ENCODE data around the gene TPK1.

Gene TPK1

DNA sequence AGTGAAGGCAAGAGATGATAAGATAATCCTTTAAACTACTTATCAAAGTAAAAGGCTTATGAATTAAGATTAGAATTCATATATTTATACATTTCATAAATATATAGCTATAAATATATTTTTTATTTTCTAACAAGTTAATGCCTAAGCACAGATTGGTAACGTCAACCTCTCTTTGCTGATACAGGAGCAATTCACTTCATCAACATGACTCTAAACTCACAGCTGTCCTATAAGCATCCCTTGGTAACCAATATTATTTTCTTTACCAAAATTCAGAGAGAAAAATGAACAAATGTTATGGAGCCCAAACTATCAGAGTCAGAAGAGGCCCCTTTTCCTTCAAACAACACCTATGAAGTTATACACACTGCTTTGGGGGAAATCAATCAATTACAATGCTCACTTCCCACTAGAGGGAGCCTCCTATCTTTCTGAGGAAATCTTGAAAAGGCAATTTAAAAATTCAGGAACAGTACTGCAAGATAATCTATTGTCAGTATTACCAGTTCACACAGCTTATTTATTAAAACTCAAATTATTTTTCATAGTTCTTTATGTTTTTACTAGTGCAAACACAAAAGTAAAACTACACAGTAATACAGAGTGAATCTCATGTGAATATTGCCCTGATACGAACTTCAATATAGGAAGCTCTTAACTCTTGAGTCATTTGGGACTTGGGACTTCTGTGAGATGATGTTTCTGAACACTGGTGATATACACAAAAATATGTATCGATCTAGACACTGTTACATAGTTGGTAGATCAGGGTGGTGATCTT lies 381.4 kb downstream of the TPK1 start:
- TF ChIP-seq, protein P1, sequence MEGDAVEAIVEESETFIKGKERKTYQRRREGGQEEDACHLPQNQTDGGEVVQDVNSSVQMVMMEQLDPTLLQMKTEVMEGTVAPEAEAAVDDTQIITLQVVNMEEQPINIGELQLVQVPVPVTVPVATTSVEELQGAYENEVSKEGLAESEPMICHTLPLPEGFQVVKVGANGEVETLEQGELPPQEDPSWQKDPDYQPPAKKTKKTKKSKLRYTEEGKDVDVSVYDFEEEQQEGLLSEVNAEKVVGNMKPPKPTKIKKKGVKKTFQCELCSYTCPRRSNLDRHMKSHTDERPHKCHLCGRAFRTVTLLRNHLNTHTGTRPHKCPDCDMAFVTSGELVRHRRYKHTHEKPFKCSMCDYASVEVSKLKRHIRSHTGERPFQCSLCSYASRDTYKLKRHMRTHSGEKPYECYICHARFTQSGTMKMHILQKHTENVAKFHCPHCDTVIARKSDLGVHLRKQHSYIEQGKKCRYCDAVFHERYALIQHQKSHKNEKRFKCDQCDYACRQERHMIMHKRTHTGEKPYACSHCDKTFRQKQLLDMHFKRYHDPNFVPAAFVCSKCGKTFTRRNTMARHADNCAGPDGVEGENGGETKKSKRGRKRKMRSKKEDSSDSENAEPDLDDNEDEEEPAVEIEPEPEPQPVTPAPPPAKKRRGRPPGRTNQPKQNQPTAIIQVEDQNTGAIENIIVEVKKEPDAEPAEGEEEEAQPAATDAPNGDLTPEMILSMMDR (IDR thresholded peaks at IDR 0.05), result peak; percentile 79

DNA sequence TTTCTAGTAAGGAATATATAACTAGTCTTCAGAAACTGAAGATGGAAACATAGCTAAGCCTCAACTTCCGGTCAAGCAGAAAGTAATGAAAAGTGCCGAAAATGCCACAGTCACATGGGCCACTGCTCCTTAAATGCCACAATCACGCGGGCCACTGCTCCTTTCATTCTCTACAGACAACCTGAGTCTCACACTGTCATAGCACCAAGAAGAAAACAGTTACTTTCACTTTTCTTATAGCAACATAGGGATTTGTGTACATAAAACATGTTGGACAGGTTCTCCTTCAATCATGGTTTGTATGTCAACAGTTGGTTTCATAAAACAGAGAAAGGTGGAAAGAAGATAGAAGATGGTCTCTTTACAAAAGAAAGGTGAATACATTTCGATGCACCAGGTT lies 383.8 kb downstream of the TPK1 start:
- TF ChIP-seq, protein P1 (IDR thresholded peaks at IDR 0.05), result no peak

DNA sequence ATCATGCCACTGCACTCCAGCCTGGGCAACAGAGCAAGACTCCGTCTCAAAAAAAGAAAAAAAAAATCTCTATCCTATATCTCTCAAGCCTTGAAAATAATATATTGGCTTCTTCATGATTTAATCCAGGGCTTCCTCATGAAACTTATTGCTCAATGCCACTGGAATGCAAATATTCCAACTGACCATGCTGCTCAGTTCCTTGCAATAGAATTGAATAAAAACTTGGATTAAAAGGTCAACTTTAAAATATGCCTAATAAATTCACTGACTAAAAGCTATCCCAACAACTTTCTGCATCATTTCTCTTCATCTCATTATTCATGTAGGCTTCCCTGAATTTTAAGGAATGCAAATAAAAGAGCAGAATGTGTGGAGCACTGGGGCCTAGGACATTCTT lies 390.3 kb downstream of the TPK1 start:
- TF ChIP-seq, protein P1 (IDR thresholded peaks at IDR 0.05), result no peak

GRCh38 chr7:144439717-144440205 lies 396.1 kb downstream of the TPK1 start:
- TF ChIP-seq, protein P1 (IDR thresholded peaks at IDR 0.05), result no peak

DNA sequence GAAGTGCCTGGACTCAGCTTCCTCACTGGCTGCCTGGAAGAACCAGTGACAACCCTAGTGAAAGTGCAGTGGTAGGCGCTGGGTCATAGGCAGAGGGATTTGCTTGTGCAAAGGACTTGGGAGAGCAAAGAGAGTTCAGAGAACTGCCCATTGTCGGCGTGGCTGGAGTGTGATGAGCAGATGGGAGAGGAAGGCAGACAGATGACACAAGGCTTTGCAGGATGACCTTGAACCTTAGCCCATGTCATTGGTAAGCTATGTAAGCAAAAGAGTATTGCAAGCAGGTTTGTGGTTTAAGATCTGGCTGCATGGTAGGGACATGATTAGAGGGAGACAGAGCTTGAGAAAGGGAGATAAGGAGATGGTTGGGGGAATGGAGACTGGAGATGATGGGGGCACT lies 397.1 kb downstream of the TPK1 start:
- TF ChIP-seq, protein P1 (IDR thresholded peaks at IDR 0.05), result no peak

- TF ChIP-seq, protein P1 (IDR thresholded peaks at IDR 0.05), result peak; percentile 73
Measured at GRCh38 chr7:144437370-144438191, 398.3 kb downstream of the TPK1 start.

DNA sequence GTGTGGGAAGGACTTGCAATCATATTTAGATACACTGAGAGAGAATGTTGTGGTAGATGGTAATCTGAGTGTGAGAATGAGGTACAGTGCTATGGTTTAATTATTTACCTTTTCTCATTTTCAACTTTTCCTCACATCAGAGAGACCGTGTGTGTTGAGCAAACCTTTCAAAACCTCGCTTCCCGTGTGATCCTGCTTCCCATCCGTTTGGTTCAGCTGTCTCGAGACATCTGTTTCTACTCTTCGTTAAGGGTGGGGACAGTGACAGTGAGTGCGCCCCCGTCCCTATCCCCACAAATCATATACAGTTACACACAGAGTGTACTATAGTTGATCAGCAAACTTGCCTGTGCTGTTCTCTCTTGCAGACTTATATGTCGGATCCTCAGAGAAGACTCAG lies 399.4 kb downstream of the TPK1 start:
- TF ChIP-seq, protein P1 (IDR thresholded peaks at IDR 0.05), result no peak
